GM21717 (cell line): ENCODE measurements around the gene AP1G2.
"Not testable (repeated sequence)": the region's sequence is repeated elsewhere in the genome, so short reads cannot be mapped to it uniquely, and the experiment has no call there.

ENCODE experiments used
- ATAC-seq: cut with Tn5 transposase; IDR thresholded peaks from one replicate; pipeline ENCODE4 v1.9.1; 2021; ENCODE audit warnings: mild to moderate bottlenecking, moderate library complexity; ENCODE audit not compliant: unreplicated experiment

AP1G2 gene

GRCh38 chr14:23601424-23601823, 33.8 kb upstream of the AP1G2 start:
- no peak for ATAC-seq

GRCh38 chr14:23600806-23601205, 33.2 kb upstream of the AP1G2 start:
- no peak for ATAC-seq

- no peak for ATAC-seq
Measured at GRCh38 chr14:23600322-23600707, 32.7 kb upstream of the AP1G2 start.

- not testable (repeated sequence) for ATAC-seq
Measured at GRCh38 chr14:23594191-23594590, 26.6 kb upstream of the AP1G2 start.

- no peak for ATAC-seq
Measured at GRCh38 chr14:23590198-23590597, 22.6 kb upstream of the AP1G2 start.

- no peak for ATAC-seq
Measured at GRCh38 chr14:23589606-23590005, 22.0 kb upstream of the AP1G2 start.

- peak; percentile 62 for ATAC-seq
Measured at GRCh38 chr14:23588884-23589598, 21.4 kb upstream of the AP1G2 start.

- not testable (repeated sequence) for ATAC-seq
Measured at GRCh38 chr14:23584527-23585203, 17.1 kb upstream of the AP1G2 start.

GRCh38 chr14:23583761-23584526, 16.4 kb upstream of the AP1G2 start:
- not testable (repeated sequence) for ATAC-seq

- no peak for ATAC-seq
Measured at GRCh38 chr14:23582906-23583760, 15.5 kb upstream of the AP1G2 start.

- no peak for ATAC-seq
Measured at GRCh38 chr14:23580948-23581281, 13.3 kb upstream of the AP1G2 start.

- ATAC-seq, result no peak
Measured at GRCh38 chr14:23580152-23580926, 12.7 kb upstream of the AP1G2 start.

- no peak for ATAC-seq
Measured at GRCh38 chr14:23579739-23580138, 12.1 kb upstream of the AP1G2 start.

GRCh38 chr14:23579311-23579630, 11.7 kb upstream of the AP1G2 start:
- ATAC-seq, result no peak

- ATAC-seq, result no peak
Measured at GRCh38 chr14:23578560-23579310, 11.1 kb upstream of the AP1G2 start, which contains the start of gene JPH4. TSS of gene JPH4 (minus strand) at chr14:23578790. CDS start at chr14:23577453, 1,337 bp downstream.

- no peak for ATAC-seq
Measured at GRCh38 chr14:23577710-23578392, 10.3 kb upstream of the AP1G2 start.

GRCh38 chr14:23577004-23577681, 9.6 kb upstream of the AP1G2 start:
- ATAC-seq, result no peak

GRCh38 chr14:23573384-23574015, 5.9 kb upstream of the AP1G2 start:
- ATAC-seq, result no peak
